Endothelial cell (in vitro differentiated cells): ENCODE results near the gene OR10V1. TPM values are rescaled to one million over a fixed set of nuclear protein-coding genes. Genes with fewer than 3 reads are reported as not detected.

Experiments
- DNase-seq: peaks from one replicate; pipeline ENCODE4 v3.0.0; 2021; ENCODE audit warnings: low spot score
- H3K27ac Mint-ChIP-seq: one replicate; pipeline ENCODE4 v1.8.0; 2021; ENCODE audit warnings: mixed read lengths, inconsistent platforms; ENCODE audit not compliant: unreplicated experiment
- H3K27me3 Mint-ChIP-seq: one replicate; pipeline ENCODE4 v1.8.0; 2021; ENCODE audit warnings: mild to moderate bottlenecking, moderate library complexity, mixed read lengths, inconsistent platforms; ENCODE audit not compliant: unreplicated experiment
- H3K36me3 Mint-ChIP-seq: one replicate; pipeline ENCODE4 v1.8.0; 2021; ENCODE audit warnings: mild to moderate bottlenecking, low read depth, mixed read lengths, inconsistent platforms; ENCODE audit not compliant: unreplicated experiment
- H3K4me1 Mint-ChIP-seq: one replicate; pipeline ENCODE4 v1.8.0; 2021; ENCODE audit warnings: mild to moderate bottlenecking, mixed read lengths, inconsistent platforms; ENCODE audit not compliant: unreplicated experiment
- H3K4me3 Mint-ChIP-seq: one replicate; pipeline ENCODE4 v1.8.0; 2021; ENCODE audit warnings: mild to moderate bottlenecking, mixed read lengths, inconsistent platforms; ENCODE audit not compliant: unreplicated experiment
- H3K9me3 Mint-ChIP-seq: one replicate; pipeline ENCODE4 v1.8.0; 2021; ENCODE audit warnings: mixed read lengths, inconsistent platforms; ENCODE audit not compliant: unreplicated experiment
- total RNA-seq: library from RNA; stranded (reverse); fragmentation: NEBNext Ultra II Directional; extraction: Animal tissue kit (Norgen Biotek cat#: 25700); gene quantifications from one replicate; pipeline ENCODE4 v1.2.1, GENCODE V29; 2021; ENCODE audit not compliant: unreplicated experiment
- TF ChIP-seq, protein P1 (sequence below): fragments of 200-600 bp; sonication (generic); IDR thresholded peaks from one replicate; pipeline ENCODE4 v1.5.0; 2021; ENCODE audit warnings: antibody characterized with exemption; ENCODE audit not compliant: unreplicated experiment

OR10V1 gene
- total RNA-seq, 1 donor from 2014 or later = not detected

GRCh38 chr11:59756845-59757244, 43.2 kb upstream of the OR10V1 start:
- TF ChIP-seq, protein P1, sequence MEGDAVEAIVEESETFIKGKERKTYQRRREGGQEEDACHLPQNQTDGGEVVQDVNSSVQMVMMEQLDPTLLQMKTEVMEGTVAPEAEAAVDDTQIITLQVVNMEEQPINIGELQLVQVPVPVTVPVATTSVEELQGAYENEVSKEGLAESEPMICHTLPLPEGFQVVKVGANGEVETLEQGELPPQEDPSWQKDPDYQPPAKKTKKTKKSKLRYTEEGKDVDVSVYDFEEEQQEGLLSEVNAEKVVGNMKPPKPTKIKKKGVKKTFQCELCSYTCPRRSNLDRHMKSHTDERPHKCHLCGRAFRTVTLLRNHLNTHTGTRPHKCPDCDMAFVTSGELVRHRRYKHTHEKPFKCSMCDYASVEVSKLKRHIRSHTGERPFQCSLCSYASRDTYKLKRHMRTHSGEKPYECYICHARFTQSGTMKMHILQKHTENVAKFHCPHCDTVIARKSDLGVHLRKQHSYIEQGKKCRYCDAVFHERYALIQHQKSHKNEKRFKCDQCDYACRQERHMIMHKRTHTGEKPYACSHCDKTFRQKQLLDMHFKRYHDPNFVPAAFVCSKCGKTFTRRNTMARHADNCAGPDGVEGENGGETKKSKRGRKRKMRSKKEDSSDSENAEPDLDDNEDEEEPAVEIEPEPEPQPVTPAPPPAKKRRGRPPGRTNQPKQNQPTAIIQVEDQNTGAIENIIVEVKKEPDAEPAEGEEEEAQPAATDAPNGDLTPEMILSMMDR = no peak

DNA sequence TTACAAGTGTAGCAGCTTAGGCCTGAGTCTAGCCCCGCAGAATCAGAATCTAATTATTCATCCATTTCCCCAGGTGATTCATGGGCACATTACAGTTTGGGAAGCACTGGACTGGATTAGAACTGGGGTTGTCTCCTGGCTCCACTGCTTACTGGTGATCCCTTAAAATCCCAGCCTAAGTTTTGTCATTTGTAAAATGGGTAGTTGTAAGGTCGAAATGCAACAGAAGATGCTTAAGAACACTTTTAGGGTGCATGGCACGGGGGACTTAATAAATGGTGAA, 42.9 kb upstream of the OR10V1 start:
- peaks cover 33% of the 10 kb centered on the region for H3K36me3 Mint-ChIP-seq
- DNase-seq = no peak
- TF ChIP-seq, protein P1 = no peak
- H3K27ac Mint-ChIP-seq = no peak overlapping the region
- peak overlapping the region; percentile 98 for H3K4me3 Mint-ChIP-seq
- H3K9me3 Mint-ChIP-seq = no peaks in the 10 kb centered on the region
- H3K27me3 Mint-ChIP-seq = peaks cover 16% of the 10 kb centered on the region
- peaks cover 56% of the 10 kb centered on the region for H3K4me1 Mint-ChIP-seq

More at GRCh38 chr11:59756845-59757244, 43.2 kb upstream of the OR10V1 start:
- Mint-ChIP-seq H3K4me3 (peak overlapping the region; percentile 98), H3K27ac (no peak overlapping the region), H3K4me1 (peaks cover 58% of the 10 kb centered on the region), H3K9me3 (no peaks in the 10 kb centered on the region), H3K27me3 (peaks cover 16% of the 10 kb centered on the region), H3K36me3 (peaks cover 35% of the 10 kb centered on the region)
- DNase-seq = no peak

- Mint-ChIP-seq H3K4me1 (peaks cover 51% of the 10 kb centered on the region), H3K27me3 (peaks cover 16% of the 10 kb centered on the region), H3K4me3 (peak overlapping the region; percentile 98), H3K27ac (peak overlapping the region; percentile 95), H3K9me3 (no peaks in the 10 kb centered on the region), H3K36me3 (peaks cover 29% of the 10 kb centered on the region)
- TF ChIP-seq, protein P1 = no peak
- DNase-seq = peak; percentile 61
Observed at GRCh38 chr11:59755701-59756557, 42.3 kb upstream of the OR10V1 start.

DNA sequence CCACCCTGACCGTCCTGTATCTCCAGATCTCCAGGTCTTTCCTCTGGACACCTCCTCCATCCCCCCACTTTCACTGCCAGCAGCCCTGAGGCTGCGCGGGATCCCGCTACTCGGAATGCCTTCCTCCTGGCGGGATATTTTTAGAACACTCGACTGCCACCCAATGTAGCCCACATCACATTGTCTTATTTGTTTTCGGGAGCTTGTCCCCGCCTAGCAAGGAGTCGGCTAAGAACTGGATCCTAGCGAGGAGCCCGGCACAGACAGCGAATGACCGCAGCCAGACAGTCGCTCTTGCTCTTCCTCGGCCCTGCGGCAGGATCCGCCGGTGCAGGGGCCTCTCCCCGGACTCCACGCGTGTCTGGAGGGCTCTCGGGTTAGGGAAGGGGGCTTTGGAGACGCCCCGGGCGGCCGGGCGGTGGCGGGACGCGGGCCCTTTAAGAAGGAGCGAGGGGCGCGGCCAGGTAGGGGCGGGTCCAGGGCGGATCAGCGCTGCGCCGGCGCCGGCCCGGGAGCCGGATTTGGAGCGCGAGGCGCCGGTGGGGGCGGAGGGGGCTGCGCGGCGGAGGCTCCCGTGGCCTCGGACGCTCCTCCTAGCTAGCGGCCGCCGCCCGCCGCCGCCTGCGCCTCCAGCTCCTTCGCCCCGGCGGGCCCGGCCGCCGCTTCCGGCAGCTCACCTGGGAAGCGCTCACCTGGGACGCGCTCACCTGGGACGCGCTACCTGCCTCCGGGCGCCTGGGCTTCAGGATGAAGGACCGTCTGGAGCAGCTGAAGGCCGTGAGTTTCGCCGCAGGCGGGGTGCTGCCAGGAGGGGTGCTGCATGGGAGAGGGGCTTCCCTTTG, 41.4 kb upstream of the OR10V1 start, which contains the start of gene STX3:
STX3 (plus strand) TSS at position 518 of the 842 bp plus-strand sequence; CDS start at position 748, 230 bp downstream.
- Mint-ChIP-seq H3K36me3 (peaks cover 26% of the 10 kb centered on the region), H3K9me3 (no peaks in the 10 kb centered on the region), H3K27me3 (peaks cover 16% of the 10 kb centered on the region), H3K4me3 (peak within 1 kb of the TSS; percentile 98), H3K27ac (peak within 1 kb of the TSS; percentile 95), H3K4me1 (peaks cover 45% of the 10 kb centered on the region)
- TF ChIP-seq, protein P1 = no peak
- peak; percentile 72 for DNase-seq
